ENCODE results near the gene AGPAT4. TPM values are rescaled to one million over a fixed set of nuclear protein-coding genes. Genes with fewer than 3 reads are reported as not detected.

AGPAT4 gene
- total RNA-seq, 1 donor from 2014 or later, result 8.3 TPM

DNA sequence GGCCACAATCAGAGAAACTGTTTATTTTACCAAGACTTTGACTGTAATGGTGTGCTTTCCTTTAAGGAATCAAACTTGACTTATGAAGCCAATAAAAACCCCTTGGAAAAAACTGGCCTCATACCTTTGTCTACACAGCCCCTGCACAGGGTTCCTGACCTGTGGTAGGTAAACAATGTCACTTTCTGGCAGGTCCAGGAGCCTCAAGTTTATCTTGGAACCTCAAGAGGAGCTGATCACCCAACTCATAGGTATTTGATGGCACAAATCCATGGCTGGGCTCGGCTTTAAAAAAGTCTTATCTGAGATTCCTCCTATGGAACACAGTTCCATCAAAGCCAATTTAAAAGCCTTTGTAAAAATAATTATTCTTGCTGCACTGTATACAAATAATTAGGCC, 61.0 kb downstream of the AGPAT4 start:
- Mint-ChIP-seq H3K9me3 (ENCODE audit: unreplicated experiment) (peaks cover 34% of the 10 kb centered on the region), H3K36me3 (ENCODE audit: unreplicated experiment) (peaks cover 14% of the 10 kb centered on the region)
- DNase-seq (ENCODE audit: extremely low spot score, unreplicated experiment), result no peak

DNA sequence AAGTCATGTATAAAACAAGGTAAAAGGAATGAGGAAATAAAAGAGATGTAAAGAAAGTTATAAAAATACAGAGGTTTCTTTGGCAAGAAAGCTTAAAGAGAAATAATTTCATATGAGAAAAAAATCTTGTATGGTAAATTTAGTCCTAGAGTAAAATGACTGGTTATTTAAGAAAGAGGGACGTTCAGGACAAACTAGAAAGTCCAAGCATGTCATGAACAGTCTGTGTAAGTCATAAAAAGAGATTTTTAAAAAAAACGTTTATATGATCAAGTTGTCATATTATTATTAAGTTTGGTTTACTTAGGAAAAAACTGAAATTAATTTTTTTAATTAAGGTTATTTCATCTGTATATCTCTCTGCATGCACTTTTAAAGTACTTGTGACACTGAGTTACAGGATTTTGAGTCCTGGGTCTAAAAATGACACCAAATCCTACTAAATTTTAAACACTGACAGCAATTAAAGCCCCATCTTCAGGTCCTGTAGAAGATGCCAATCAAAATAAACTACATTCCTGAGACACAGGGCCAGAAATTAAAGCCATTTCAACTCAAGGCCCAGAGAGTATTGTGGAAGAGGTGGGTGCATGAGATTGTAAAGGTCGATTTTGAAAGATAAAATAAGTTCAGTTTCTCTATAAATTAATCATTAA, 62.4 kb downstream of the AGPAT4 start:
- TF ChIP-seq, protein P1, sequence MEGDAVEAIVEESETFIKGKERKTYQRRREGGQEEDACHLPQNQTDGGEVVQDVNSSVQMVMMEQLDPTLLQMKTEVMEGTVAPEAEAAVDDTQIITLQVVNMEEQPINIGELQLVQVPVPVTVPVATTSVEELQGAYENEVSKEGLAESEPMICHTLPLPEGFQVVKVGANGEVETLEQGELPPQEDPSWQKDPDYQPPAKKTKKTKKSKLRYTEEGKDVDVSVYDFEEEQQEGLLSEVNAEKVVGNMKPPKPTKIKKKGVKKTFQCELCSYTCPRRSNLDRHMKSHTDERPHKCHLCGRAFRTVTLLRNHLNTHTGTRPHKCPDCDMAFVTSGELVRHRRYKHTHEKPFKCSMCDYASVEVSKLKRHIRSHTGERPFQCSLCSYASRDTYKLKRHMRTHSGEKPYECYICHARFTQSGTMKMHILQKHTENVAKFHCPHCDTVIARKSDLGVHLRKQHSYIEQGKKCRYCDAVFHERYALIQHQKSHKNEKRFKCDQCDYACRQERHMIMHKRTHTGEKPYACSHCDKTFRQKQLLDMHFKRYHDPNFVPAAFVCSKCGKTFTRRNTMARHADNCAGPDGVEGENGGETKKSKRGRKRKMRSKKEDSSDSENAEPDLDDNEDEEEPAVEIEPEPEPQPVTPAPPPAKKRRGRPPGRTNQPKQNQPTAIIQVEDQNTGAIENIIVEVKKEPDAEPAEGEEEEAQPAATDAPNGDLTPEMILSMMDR (IDR thresholded peaks at IDR 0.05), result no peak
- H3K36me3 Mint-ChIP-seq (ENCODE audit: unreplicated experiment), result peaks cover 10% of the 10 kb centered on the region
- H3K27me3 Mint-ChIP-seq (ENCODE audit: unreplicated experiment), result no peaks in the 10 kb centered on the region
- DNase-seq (ENCODE audit: extremely low spot score, unreplicated experiment), result no peak
- no peak overlapping the region for H3K4me3 Mint-ChIP-seq (ENCODE audit: unreplicated experiment)
- H3K27ac Mint-ChIP-seq (ENCODE audit: unreplicated experiment), result no peak overlapping the region
- H3K4me1 Mint-ChIP-seq (ENCODE audit: unreplicated experiment), result no peaks in the 10 kb centered on the region
- H3K9me3 Mint-ChIP-seq (ENCODE audit: unreplicated experiment), result peaks cover 34% of the 10 kb centered on the region

More for the DNA sequence above, 61.0 kb downstream of the AGPAT4 start:
- no peak overlapping the region for H3K4me3 Mint-ChIP-seq (ENCODE audit: unreplicated experiment)
- H3K27ac Mint-ChIP-seq (ENCODE audit: unreplicated experiment), result no peak overlapping the region
- TF ChIP-seq, protein P1 (IDR thresholded peaks at IDR 0.05), result no peak
- no peaks in the 10 kb centered on the region for H3K4me1 Mint-ChIP-seq (ENCODE audit: unreplicated experiment)
- H3K27me3 Mint-ChIP-seq (ENCODE audit: unreplicated experiment), result no peaks in the 10 kb centered on the region

DNA sequence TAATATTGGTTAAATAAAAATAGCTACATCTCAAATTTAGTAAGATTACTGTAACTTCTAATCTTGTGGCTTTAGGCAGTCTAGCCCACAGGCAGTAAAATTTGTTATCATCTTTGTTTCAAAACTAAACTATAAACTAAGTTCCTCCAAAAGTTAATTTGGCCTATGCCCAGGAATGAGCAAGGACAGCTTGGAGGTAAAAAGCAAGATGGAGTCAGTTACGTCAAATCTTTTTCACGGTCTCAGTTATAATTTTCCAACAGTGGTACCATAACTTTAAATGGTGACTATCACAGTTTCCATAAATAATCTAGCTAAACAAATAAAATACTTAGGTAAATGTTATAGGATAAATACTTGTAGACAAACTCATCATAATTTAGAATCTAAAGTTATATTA, 63.0 kb downstream of the AGPAT4 start:
- peaks cover 33% of the 10 kb centered on the region for H3K9me3 Mint-ChIP-seq (ENCODE audit: unreplicated experiment)
- H3K4me1 Mint-ChIP-seq (ENCODE audit: unreplicated experiment), result no peaks in the 10 kb centered on the region
- peaks cover 6% of the 10 kb centered on the region for H3K36me3 Mint-ChIP-seq (ENCODE audit: unreplicated experiment)
- TF ChIP-seq, protein P1 (IDR thresholded peaks at IDR 0.05), result no peak
- no peaks in the 10 kb centered on the region for H3K27me3 Mint-ChIP-seq (ENCODE audit: unreplicated experiment)
- no peak overlapping the region for H3K4me3 Mint-ChIP-seq (ENCODE audit: unreplicated experiment)
- H3K27ac Mint-ChIP-seq (ENCODE audit: unreplicated experiment), result no peak overlapping the region
- no peak for DNase-seq (ENCODE audit: extremely low spot score, unreplicated experiment)

DNA sequence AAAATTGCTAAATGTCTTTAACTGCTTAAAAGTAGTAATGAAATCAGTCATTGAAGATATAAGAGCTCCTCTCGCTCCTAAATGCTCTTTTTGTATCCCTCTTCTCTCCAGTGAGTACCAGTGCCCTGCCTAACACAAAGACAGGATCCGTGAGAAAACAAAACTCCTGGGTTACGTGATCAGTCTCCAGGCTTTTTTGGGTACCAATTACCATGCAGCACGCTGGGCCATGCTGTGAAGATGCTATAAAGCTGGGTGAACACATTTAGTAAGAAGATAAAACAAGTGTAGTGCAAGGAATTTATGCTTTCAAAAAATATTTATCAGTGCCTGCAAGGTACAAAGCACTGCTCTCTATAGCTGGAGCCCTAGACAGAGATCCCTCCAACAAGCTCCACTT, 66.7 kb downstream of the AGPAT4 start:
- Mint-ChIP-seq H3K27me3 (ENCODE audit: unreplicated experiment) (no peaks in the 10 kb centered on the region), H3K9me3 (ENCODE audit: unreplicated experiment) (peaks cover 16% of the 10 kb centered on the region), H3K4me3 (ENCODE audit: unreplicated experiment) (no peak overlapping the region), H3K4me1 (ENCODE audit: unreplicated experiment) (no peaks in the 10 kb centered on the region), H3K27ac (ENCODE audit: unreplicated experiment) (no peak overlapping the region), H3K36me3 (ENCODE audit: unreplicated experiment) (peaks cover 4% of the 10 kb centered on the region)
- TF ChIP-seq, protein P1 (IDR thresholded peaks at IDR 0.05), result no peak
- no peak for DNase-seq (ENCODE audit: extremely low spot score, unreplicated experiment)

DNA sequence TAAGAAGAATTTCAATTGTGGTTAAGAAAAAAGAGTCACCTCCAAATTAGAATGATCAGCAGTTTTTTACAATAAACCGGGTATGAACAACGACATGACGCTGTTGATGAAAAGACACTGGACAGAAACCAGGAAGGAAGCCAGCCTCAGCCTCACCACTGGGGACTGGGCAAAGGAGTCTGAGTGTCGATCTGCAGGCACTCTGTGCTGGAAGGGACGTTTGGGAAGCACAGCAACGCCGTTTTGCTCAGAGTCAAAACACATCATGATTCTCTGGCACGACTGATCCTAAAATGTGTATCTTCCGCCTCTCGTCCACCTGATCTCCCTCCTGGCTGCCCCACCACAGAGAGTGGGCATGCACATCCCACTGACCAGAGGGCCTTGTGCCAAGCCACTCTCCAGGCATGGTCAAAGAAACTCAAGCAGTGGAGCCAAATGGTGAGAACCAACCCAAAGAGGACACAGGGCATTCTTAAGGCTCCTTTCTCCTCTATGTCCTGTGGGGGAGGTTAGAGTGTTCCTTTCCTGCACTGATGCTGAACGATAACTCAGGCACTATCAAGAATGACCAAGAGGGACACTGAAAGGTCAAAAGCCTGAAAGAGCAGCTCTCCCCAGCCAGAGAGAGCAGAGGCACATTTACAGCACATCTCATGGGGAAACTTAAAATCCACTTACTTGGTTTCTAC, 68.8 kb downstream of the AGPAT4 start:
- DNase-seq (ENCODE audit: extremely low spot score, unreplicated experiment), result no peak
- peaks cover 1% of the 10 kb centered on the region for H3K36me3 Mint-ChIP-seq (ENCODE audit: unreplicated experiment)
- no peak overlapping the region for H3K27ac Mint-ChIP-seq (ENCODE audit: unreplicated experiment)
- H3K9me3 Mint-ChIP-seq (ENCODE audit: unreplicated experiment), result peaks cover 8% of the 10 kb centered on the region
- TF ChIP-seq, protein P1 (IDR thresholded peaks at IDR 0.05), result no peak
- H3K4me1 Mint-ChIP-seq (ENCODE audit: unreplicated experiment), result no peaks in the 10 kb centered on the region
- H3K27me3 Mint-ChIP-seq (ENCODE audit: unreplicated experiment), result no peaks in the 10 kb centered on the region
- H3K4me3 Mint-ChIP-seq (ENCODE audit: unreplicated experiment), result no peak overlapping the region

Measured in osteocyte (in vitro differentiated cells).